CD4-positive, alpha-beta T cell treated with Interleukin-6 at 100 ng/mL for 8 hours (primary cell): ENCODE results near the gene DSC2.

Source experiments
- DNase-seq: peaks from one replicate; pipeline ENCODE4 v3.0.0-alpha.2; 2020; ENCODE audit warnings: mixed read lengths, low spot score

DSC2 gene

DNA sequence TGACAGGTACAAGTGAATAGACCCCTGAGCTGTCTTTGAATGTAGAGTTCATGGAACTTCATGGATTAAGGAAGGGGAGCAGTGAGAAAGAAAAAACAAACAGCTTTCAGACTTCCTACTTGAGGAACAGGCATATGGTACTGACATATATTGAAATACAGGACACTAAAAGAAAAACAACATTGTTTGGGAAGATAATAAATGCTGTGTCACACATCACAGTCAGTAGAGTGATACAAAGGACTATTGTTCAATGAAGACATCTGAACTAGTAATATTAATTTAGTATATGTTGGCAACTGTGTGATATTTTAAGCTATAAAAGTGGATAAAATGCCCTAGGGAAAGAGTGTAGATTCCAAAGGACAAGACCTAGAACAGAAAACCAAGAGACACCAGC is 3.3 kb downstream of the DSC2 start:
- no peak for DNase-seq

DNA sequence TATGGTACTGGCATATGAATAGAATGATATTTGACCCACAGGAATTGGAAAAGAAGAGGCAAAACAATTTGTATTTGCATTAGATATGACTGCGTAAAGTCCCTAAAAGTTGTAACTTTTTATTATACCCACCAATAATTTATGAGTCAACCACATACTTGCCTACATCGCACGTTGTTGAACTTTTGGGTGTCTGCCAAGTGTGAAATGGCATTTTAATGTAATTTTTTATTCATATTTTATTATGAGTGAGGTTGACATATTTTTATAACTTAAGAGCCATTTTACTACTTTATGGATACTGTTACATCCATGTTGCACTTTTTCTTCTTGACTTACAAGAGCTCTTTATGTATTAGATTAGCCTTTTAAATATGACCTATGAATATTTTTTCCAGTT is 4.6 kb downstream of the DSC2 start:
- no peak for DNase-seq

GRCh38 chr18:31093880-31094279 is 8.3 kb downstream of the DSC2 start:
- DNase-seq: no peak

- no peak for DNase-seq
These were observed 8.9 kb downstream of the DSC2 start for GRCh38 chr18:31093294-31093693.

DNA sequence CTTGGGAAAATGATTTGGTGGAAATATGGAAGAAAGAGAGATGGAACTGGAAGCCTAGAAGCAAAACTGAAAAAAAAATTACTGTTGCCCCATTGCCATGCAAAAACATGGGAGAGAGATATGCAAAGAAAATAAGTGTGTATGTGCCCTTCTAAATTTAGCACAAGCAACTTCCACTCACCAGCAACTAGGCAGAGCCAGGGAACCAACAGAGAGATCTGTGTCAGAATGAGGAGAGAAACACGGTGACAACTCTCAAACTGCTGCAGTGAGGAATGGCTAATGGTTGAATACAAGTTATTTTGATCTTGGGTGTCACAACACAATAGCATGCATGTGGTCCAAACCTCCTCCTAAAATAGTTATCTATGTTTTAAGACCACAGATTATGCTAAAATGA is 10.9 kb downstream of the DSC2 start:
- no peak for DNase-seq

GRCh38 chr18:31088532-31088931 is 13.7 kb downstream of the DSC2 start:
- DNase-seq: no peak

- no peak for DNase-seq
These were observed 22.2 kb downstream of the DSC2 start for GRCh38 chr18:31079973-31080372.

GRCh38 chr18:31077878-31078277 is 24.3 kb downstream of the DSC2 start:
- DNase-seq: no peak

- DNase-seq: no peak
These were observed 30.0 kb downstream of the DSC2 start for GRCh38 chr18:31072175-31072574.

DNA sequence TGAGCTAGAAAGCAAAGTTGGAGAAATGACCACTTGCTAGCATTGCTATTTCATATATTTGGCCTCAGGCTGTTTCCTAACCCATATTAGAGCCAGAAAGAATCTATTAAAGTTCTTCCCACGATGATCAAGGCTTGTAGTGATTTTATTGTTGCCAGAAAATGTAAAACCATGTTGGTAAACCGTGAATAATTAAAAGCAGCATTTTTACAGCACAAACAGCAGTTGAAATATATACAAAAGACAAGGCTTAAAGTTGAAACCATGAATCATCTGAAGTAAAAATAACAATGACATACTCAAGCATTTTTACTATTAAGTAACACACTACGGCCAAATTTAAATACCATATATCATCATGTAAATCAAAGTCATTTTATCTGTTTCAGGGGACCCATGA is 32.0 kb downstream of the DSC2 start:
- no peak for DNase-seq

DNA sequence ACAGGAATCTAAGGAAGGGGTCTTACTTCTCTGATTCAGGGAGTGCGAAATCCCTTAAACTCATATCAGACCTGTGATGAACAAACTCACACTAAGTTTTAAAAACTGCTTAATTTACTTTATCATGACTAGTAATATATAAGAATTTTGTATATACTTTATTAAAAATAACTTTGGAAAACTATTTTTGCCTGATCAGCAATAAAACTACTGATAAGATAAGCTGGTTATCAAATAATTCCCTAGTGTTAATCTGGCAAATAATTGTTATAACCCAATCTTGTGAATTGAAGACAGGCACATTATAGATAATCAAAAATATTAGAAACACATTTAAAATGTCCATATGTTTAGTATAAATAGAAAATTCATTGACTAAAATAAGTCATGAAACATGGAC is 36.0 kb downstream of the DSC2 start:
- no peak for DNase-seq

- DNase-seq: no peak
These were observed 37.0 kb downstream of the DSC2 start for GRCh38 chr18:31065036-31065773.

GRCh38 chr18:31064130-31064529 is 38.1 kb downstream of the DSC2 start:
- DNase-seq: no peak

GRCh38 chr18:31061945-31062344 is 40.3 kb downstream of the DSC2 start:
- no peak for DNase-seq

DNA sequence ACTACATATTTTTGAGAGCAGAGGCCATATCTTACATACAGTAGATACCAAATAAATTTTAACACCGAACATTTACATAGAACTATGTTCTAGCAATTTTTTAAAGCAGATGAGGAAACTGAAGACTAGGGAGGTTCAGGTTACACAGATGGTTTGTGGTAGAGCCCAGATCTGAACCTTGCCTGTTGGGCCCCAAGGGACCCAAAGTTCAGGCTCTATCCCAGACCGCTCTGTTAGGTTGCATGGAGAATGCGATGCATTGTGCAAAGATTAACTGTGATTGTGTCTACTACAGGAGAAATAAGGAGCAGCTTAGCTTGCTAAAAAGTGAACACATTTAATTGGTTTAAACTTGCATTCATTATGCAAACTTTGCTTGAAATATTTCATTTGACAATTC is 43.3 kb downstream of the DSC2 start:
- no peak for DNase-seq

DNA sequence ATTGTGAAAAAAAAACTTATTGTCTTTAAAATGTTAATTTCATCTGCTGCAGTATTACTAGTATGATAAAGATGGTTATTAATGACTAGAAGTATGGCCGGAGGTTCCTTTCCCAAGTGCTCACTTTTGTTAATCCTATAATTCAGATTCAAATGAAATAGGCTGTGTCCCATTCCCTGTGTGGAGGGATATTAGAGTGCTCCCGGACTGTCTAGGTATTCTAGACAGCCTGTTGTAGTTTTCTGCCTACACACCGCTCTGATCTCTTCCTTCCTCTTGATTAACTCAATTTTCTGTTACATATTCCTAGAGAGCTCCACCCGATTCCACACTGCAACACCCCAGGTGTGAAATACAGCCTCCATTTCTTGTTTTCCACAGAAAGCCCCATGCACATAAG is 44.3 kb downstream of the DSC2 start:
- no peak for DNase-seq

- no peak for DNase-seq
These were observed 45.2 kb downstream of the DSC2 start for GRCh38 chr18:31057051-31057450.

DNA sequence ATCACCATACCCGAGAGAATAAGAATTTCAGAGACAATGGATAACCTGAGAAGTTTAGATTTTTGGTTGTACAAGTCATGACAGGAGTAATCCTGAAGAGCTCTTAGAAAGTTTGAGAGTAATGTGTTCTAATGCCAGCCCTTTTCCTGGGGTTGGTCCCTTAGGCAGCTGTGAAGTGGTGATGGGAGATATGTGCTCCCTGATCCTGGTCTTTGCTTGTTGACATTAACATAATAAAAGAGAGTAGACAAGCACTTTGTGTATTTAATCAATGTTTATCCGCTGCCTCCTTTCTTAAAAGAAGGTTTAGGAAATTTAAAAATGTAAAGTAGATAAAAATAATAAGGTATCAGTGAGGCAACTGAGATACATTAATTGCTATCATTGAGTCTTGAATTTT is 45.9 kb downstream of the DSC2 start:
- DNase-seq: no peak

GRCh38 chr18:31050635-31051034 is 51.6 kb downstream of the DSC2 start:
- DNase-seq: no peak

- no peak for DNase-seq
These were observed 53.0 kb downstream of the DSC2 start for GRCh38 chr18:31049189-31049588.

DNA sequence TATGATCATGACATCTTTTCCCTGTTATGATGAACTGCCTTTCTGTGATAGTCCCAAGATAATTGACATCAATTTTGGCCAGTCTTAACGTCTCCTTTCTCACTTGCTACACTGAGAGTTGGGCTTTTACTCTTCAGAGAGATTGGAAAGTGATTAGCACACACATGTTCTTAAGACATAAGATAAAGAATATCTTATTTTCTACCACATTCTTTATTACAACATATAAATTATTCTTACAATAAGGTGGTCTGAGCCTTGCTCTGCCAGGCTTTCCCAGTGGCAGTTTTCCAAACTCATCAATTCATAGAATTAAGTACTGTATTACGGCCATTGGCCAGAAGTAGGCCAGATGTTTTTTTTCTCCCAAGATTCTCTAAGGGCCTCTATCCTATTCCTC is 54.0 kb downstream of the DSC2 start:
- no peak for DNase-seq

DNA sequence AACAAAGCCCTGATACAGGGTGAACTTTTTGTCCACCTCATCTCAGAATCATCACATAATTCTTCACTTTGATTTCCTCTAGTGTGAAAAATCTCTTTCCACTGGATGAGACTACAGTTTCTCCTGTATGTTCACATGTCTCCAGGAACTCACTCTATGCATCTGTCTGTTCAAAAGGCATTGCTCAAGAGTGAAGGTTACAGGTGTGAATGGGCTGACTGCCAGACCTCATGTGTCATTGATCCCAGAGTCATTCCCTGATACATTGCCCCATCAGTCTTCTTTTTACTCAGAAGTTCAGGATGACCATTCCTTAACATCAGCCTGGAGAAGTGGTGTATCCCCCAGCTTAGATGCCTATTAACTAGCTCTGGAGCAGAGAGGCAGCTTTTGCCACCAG is 55.3 kb downstream of the DSC2 start:
- no peak for DNase-seq

GRCh38 chr18:31045599-31045998 is 56.6 kb downstream of the DSC2 start:
- no peak for DNase-seq

DNA sequence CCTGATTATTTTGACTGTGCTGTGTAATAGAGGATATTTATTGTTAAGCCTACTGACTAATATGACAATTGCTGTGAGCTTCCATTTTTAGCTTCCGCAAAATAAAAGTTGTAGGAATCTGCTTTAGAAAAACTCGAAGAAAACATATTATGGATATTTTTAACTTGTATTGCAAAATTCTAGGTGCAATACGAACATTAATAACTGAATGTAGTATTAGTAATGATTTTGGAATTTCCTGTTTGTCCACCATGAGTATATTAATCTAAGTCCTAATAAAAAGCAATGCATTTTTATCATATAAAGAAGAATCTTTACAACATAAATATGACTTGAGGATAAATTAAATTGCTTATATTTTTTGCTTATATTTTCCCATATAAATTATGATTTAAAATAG is 57.3 kb downstream of the DSC2 start:
- DNase-seq: no peak

GRCh38 chr18:31043709-31044108 is 58.5 kb downstream of the DSC2 start:
- DNase-seq: no peak
